Activated CD4-positive, alpha-beta T cell treated with anti-CD3 and anti-CD28 coated beads, Interleukin-10, Interleukin-2, amounts not matched to agents 100 ng/mL and 50 ng/mL, durations not matched to agents 16 hours and 8 hours (primary cell): ENCODE results near the gene GJA5.
"Not testable (repeated sequence)": the region's sequence is repeated elsewhere in the genome, so short reads cannot be mapped to it uniquely, and the experiment has no call there.

ENCODE experiments used
- DNase-seq: peaks from one replicate; pipeline ENCODE4 v3.0.0-alpha.2; 2020

The GJA5 gene

DNA sequence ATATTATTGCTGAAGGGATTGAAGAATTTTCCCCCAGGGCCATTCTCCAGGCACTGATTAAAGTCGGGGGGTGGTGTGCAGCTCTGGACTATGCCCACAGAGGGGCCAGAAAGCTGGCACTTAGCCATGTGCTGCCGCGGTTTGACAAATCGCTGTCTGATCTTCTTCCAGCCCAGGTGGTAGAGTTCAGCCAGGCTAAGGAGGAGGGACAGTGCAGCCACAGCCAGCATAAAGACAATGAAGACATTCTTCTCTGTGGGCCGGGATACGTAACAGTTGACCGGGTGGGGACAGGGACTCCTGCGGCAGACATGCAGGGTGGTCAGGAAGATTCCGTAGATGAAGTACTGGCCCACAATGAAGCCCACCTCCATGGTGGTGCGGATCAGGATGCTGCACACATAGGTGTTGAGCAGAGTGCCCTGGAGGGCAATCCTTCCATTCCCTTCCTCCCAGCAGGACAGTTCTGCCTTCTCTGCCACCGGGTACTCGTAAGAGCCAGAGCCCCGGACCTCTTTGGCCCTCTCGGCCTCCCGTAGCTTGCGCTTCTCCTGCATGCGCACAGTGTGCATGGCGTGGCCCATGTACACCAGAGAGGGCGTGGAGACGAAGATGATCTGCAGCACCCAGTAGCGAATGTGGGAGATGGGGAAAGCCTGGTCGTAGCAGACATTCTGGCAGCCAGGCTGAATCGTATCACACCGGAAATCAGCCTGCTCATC lies 1.9 kb downstream of the GJA5 start:
- DNase-seq, result no peak

DNA sequence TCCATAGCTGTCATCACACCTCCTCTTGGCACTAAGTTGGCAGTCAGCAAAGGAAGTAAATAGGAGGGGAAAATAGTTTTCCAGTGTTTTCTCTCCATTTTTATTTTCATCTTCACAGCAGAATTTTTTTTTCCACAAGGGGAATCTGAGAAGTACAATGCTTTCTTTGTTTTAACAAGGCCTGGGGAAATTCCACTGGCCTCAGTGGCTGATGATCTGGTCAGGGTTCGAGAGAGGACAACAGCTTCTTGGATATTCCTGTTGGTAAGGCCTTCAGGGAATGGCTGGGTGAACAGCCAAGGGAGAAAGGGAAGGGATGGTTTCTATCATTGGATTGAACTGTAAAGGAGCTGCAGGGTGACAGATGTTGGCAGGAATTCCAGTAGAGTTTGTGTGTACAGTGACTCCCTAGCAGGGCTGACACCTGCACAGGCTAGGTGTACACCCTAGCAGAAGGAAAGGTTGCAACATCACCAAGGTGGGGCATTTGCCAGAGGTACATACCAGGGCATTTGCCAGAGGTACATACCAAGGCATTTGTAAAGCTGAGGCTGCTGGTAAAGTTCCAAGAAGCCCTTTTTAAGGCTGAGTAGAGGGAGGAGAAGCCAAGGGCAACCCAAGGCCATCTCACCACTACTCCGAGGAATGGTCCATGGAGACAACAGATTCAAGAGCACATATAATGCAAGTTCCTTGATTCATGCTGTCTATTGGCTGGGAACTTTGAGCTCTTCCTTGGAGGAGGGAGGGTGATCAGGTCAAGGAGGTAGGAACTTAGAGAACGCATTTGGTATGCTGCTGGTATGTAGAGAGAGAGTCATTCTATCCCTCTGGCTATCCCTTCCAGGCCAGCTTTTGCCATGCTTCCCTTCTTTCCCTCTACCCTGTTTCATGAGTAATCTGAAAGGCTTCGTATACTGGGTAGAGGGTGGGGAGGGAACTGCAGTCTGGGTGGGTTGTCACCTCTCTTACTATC lies 3.1 kb downstream of the GJA5 start:
- no peak for DNase-seq

GRCh38 chr1:147756341-147756740 lies 4.1 kb downstream of the GJA5 start:
- DNase-seq, result no peak

DNA sequence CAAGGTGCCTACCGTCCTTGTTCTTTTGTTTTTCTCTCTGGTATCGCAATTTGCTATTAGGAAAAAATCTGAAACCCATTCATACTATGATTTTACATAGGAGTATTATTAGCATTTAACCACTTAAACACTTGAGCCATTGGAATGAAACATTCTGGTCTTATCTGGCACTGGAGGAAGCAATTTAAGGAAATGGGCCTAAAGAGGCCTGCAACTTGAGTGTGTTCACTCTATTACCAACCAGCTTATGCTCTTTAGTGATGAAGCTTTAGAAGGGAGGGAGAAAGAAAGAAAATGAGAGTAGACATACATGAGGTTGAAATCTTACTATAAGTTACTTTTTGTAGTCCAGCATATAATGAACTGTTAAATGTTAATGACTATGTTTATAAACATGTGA lies 5.7 kb downstream of the GJA5 start:
- DNase-seq, result no peak

DNA sequence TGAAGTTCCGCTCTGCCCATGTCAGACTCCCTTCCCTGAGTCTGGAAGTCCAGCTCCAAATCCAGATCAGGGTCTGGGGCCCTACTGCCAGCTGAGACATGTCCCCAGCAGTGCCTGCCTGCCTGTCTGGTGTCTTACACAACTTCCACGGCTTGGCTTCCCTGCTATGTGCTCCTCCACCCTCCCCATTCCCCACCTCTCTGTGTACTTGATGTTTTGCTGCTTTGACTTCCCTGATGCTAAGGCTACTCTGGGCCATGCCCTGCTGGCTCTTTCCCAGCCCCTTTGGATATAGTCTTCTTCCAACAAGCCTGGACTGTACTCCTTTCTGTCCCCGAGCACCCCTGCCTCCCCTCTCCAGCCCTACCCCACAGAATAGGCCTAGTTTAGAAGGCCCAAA lies 7.3 kb downstream of the GJA5 start:
- no peak for DNase-seq

DNA sequence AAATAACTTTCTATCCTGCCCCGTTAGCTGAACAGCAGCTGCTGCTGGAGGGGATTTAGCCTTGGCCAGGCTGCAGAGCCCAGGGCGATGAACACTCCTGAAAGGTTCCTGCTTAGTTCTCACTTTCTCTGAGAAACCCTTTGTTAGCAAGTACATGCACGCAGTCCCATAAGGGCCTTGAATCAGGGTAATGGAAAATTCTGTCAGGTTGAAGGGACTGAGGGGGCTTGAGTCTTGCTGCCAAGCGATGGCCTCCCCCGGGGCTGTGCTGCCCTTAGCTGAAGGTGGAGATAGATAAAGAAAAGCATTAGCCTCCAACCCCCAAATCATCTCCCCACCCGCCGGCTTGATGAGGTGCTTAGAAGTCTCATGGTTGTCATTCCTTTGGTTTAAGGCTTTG lies 7.9 kb downstream of the GJA5 start:
- no peak for DNase-seq

- DNase-seq, result no peak
Observed at GRCh38 chr1:147751346-147751745, 9.1 kb downstream of the GJA5 start.

DNA sequence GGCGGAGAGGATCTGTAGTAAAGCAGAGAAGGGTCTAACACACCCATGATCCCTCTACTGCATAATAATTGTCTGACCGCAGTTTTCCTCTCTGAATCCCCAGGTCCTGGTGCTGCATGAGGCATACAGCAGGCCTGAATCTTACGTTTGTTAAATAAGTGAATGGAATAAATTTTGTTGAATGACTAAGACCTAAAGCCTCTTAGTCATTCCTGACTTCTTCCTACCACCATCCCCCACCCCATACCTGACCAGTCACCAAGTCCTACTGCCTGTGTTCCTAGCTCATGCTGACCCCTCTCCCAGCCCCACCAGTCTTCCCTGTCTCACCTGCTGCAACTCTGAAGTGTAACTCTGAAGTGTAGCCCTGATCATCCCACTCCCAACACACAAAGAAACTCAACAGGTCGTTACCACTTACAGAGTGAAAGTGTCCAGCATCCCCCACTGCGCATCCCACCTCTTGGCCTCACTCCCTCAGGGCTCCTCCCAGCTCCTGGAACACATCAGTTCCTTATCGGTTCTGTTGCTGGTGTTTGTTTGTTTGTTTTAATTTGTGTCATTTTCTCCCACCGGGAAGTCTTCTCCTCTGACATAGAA lies 9.7 kb downstream of the GJA5 start:
- no peak for DNase-seq

GRCh38 chr1:147749792-147750191 lies 10.6 kb downstream of the GJA5 start:
- DNase-seq, result no peak

- no peak for DNase-seq
Observed at GRCh38 chr1:147748676-147749350, 11.6 kb downstream of the GJA5 start.

- no peak for DNase-seq
Observed at GRCh38 chr1:147747966-147748365, 12.4 kb downstream of the GJA5 start.

DNA sequence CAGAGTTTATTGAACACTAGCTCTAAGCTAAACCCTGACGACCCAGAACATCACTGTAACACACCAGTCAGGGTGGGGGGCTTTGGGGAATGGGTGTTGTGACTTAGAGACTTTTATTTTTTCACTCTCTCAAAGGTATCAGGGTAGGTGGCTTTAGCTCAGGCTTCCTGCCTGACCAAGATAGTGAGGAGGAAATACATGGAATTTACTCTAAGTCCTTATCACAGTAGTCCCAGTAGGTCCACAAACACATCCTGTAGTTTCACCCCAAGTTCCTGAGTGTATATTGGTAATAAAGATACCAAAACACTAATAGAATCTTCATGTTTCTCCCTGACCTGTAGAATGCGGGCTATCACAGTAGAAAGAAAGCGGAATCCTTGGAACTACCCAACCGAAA lies 15.1 kb downstream of the GJA5 start:
- no peak for DNase-seq

DNA sequence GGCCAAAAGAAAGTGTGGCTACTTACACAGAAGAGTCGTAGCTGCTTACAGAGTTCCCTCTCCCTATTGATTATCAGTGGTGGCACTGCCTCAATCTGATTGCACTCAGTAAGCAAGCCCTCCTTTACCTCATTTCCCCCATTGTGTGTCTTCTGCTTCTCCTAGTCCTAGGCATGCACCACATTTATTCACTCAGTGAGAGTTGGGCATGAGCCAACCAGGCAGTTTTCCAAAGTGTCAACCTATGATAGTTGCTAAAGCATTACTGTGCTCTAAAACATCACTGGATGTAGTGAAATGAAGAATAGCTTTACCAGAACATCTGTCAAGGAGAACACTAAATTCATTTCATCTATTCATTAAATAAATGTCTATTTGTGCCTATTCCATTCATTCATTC lies 19.3 kb downstream of the GJA5 start:
- no peak for DNase-seq

DNA sequence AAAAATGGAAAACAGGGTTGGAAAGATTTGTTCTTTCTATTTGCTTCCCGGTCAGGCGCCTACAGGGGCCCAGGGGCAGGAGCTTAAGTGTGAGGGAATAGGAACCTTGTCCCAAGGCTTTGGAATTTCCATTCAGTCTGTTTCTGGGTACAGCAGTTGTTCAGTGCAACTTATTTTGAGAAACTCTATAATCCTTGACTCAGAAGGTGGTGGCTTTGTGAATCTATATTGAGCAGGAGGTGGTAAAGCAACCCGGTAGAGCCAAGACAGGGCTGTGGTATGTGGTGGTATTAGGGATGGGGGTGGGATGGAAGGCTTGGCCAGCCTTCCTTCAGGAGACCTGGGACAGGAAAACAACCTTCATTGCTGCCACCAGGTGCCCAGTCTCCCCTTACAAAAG lies 20.0 kb downstream of the GJA5 start:
- DNase-seq, result no peak

DNA sequence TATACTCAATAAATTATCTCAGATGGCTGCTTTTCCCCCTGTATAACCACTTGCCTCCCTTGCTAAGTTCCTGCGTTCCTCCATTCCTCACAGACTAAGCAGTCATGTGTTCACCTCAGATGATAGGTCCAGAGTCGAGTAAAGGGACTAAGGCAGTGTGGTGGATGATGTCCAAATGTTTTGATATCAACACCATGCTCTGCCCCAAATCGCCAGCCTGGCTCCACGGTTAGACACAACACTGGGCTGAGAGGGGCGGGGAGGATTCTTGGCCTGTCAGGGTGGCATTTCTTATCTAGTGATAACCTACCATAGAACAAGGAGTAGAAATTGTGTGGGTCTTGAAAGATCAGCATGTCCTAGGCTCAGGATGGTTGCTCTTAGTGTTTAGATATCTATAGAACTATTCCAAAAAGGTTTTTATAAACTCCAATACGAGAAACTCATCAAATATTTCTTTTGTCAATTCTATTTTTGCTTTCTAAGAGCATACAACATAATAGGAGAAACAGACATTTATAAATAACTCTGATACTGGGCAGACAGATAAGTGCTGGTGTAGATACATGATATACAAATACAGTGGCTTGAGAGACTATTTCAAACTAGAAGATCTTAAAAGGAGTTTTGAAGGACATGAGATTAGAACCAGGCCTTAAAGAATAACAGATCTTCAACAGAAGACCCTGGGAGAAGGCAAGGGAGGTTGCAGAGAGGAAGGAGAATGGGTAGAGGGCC lies 21.5 kb downstream of the GJA5 start:
- DNase-seq, result no peak

GRCh38 chr1:147738129-147738528 lies 22.3 kb downstream of the GJA5 start:
- no peak for DNase-seq

DNA sequence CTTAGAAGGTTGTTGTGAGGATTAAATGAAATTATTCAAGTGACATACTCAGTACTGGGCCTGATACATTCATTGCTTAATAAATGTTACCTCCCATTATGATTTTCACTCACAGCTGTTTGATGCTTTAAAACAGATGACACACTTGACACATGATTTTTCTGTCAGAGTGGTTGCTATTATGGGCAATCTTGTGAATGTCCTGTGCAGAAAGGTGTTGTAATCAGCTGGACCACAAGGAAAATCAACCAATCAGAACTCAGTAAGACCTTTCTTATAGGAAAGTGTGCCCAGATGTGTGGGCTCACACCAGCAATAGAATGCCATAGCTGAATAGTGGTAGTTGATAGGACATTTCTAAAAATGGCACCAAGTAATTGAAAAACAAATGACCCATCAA lies 23.5 kb downstream of the GJA5 start:
- no peak for DNase-seq

- DNase-seq, result no peak
Observed at GRCh38 chr1:147735423-147735822, 25.0 kb downstream of the GJA5 start.

DNA sequence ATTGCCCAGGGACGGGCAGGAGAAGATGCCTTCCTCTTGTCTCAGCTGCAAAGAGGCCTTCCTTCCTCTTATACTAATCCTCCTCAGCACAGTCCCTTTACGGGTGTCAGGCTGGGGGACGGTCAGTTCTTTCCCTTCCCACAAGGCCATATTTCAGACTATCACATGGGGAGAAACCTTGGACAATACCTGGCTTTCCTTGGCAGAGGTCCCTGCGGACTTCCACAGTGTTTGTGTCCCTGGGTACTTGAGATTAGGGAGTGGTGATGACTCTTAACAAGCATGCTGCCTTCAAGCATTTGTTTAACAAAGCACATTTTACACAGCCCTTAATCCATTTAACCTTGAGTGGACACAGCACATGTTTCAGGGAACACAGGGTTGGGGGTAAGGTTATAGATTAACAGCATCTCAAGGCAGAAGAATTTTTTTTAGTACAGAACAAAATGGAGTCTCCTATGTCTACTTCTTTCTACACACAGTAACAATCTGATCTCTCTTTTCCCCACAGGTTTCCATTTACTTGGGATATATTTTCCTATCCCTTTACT lies 26.0 kb downstream of the GJA5 start:
- not testable (repeated sequence) for DNase-seq

- no peak for DNase-seq
Observed at GRCh38 chr1:147729315-147729714, 31.1 kb downstream of the GJA5 start.

GRCh38 chr1:147726168-147726567 lies 34.2 kb downstream of the GJA5 start:
- no peak for DNase-seq

DNA sequence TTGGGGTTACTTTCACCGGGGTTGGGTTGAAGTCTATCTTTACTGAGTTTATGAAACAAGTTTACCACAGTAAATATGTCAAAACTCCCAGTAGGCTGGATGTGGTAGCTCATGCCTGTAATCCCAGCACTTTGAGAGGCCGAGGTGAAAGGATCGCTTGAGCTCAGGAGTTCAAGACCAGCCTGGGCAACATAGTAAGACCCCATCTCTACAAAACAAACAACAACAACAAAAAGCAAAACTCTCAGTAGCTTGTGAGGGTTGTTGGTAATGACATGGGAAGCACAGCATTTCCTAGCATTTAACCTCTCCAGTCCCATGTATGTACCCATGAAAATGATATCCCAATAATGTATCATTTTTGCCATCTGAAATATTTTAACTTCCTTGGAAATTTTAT lies 34.7 kb downstream of the GJA5 start:
- DNase-seq, result no peak
